OCI-LY1 (cell line): Measurements from ENCODE around the gene ABCD3.

Experiments
- CTCF ChIP-seq: fragments of 200-600 bp; sonication (generic), shearing (Covaris generic); IDR thresholded peaks from 2 replicates; pipeline ENCODE4 v1.5.1; 2017; ENCODE audit warnings: mild to moderate bottlenecking, antibody characterized with exemption, low read length, moderate library complexity, mixed read lengths
- EZH2 ChIP-seq: fragments of 200-600 bp; sonication (generic), shearing (Covaris generic); IDR thresholded peaks from 2 replicates; pipeline ENCODE4 v1.8.0; 2017; ENCODE audit warnings: borderline replicate concordance, mixed run types, mild to moderate bottlenecking, antibody characterized with exemption, low read length, moderate library complexity, mixed read lengths

- TF ChIP-seq CTCF (no peak), EZH2 (no peak)
Measured at GRCh38 chr1:94528299-94528698, 110.1 kb downstream of the ABCD3 start.
